HepG2 (cell line): Measurements from ENCODE around the gene PCIF1. TPM values are rescaled to one million over a fixed set of nuclear protein-coding genes. Genes with fewer than 3 reads are reported as not detected.

Experiments used
- CREBL2 ChIP-seq: sonication (generic); formaldehyde crosslinking; IDR thresholded peaks from 2 replicates; pipeline ENCODE4 v1.8.1; 2023; ENCODE audit warnings: missing genetic modification reagents, mild to moderate bottlenecking, borderline replicate concordance
- ERF ChIP-seq: IDR thresholded peaks from 2 replicates; pipeline ENCODE4 v1.6.1; 2018; ENCODE audit warnings: missing biosample characterization, missing genetic modification reagents
- HNF1B ChIP-seq: sonication (generic); formaldehyde crosslinking; IDR thresholded peaks from 2 replicates; pipeline ENCODE4 v1.5.1; 2020; ENCODE audit warnings: mild to moderate bottlenecking, moderate library complexity, missing genetic modification reagents
- MBNL3 ChIP-seq: fragments of 250-450 bp; sonication (Bioruptor Pico); conservative IDR thresholded peaks from 2 replicates; pipeline ENCODE4 v1.8.0; 2022; ENCODE audit warnings: mild to moderate bottlenecking, inconsistent platforms
- PATZ1 ChIP-seq: sonication (generic); formaldehyde crosslinking; IDR thresholded peaks from 2 replicates; pipeline ENCODE4 v1.4.0; 2020; ENCODE audit warnings: missing genetic modification reagents
- POGK ChIP-seq: sonication (generic); formaldehyde crosslinking; conservative IDR thresholded peaks from 2 replicates; pipeline ENCODE4 v1.8.0; 2022; ENCODE audit warnings: mild to moderate bottlenecking, moderate library complexity, missing genetic modification reagents
- SMC3 ChIP-seq: IDR thresholded peaks from 2 replicates; pipeline ENCODE4 v1.6.1; 2011; ENCODE audit warnings: low read length, improper control_type of control experiment
- THAP11 ChIP-seq: IDR thresholded peaks from 2 replicates; pipeline ENCODE4 v1.6.1; 2016; ENCODE audit warnings: missing biosample characterization, missing genetic modification reagents
- ZBTB40 ChIP-seq, 2 experiments: fragments of 450-650 bp in 1 of 2; sonication (generic) in 1 of 2; formaldehyde crosslinking in 1 of 2; IDR thresholded peaks; 2 replicates each; pipeline versions ENCODE4 v1.6.1 to v1.8.0; 2016 to 2022; ENCODE audit warnings: antibody characterized with exemption in 1 of 2, mild to moderate bottlenecking in 1 of 2, missing genetic modification reagents in 1 of 2
- ZBTB7A ChIP-seq: sonication (generic); formaldehyde crosslinking; IDR thresholded peaks from 2 replicates; pipeline ENCODE4 v1.8.0; 2022; ENCODE audit warnings: mild to moderate bottlenecking, missing genetic modification reagents
- ZNF143 ChIP-seq: sonication (generic); formaldehyde crosslinking; IDR thresholded peaks from 2 replicates; pipeline ENCODE4 v1.4.0; 2020; ENCODE audit warnings: missing genetic modification reagents
- ZNF251 ChIP-seq: sonication (generic); formaldehyde crosslinking; IDR thresholded peaks from 2 replicates; pipeline ENCODE4 v1.9.0; 2021; ENCODE audit warnings: mild to moderate bottlenecking, missing genetic modification reagents
- ZNF292 ChIP-seq: sonication (generic); formaldehyde crosslinking; IDR thresholded peaks from 2 replicates; pipeline ENCODE4 v1.8.1; 2022; ENCODE audit warnings: mild to moderate bottlenecking, low read depth, missing genetic modification reagents, borderline replicate concordance
- ZNF605 ChIP-seq: sonication (generic); formaldehyde crosslinking; IDR thresholded peaks from 2 replicates; pipeline ENCODE4 v1.8.0; 2022; ENCODE audit warnings: mild to moderate bottlenecking, missing genetic modification reagents
- ZNF709 ChIP-seq: sonication (generic); formaldehyde crosslinking; IDR thresholded peaks from 2 replicates; pipeline ENCODE4 v1.5.0; 2020; ENCODE audit warnings: mild to moderate bottlenecking, missing genetic modification reagents
- polyA plus RNA-seq, 8 experiments: library from polyadenylated mRNA; depleted of rRNA in 3 of 8; stranded (reverse) in 7 of 8; unstranded in 1 of 8; fragments of >200 nt; fragmentation: Illumina TruSeq in 4 of 8; extraction: Trizol in 4 of 8; gene quantifications; 2 replicates each; pipeline versions ENCODE4 v1.2.1 to v1.2.3, GENCODE V29; 2011 to 2016; ENCODE audit warnings: low read depth in 4 of 8, missing spikeins in 1 of 8, mixed read lengths in 1 of 8; ENCODE audit not compliant: insufficient read depth in 1 of 8
- total RNA-seq, 5 experiments: library from RNA; depleted of rRNA; stranded (reverse); fragments of >200 nt; fragmentation: Illumina TruSeq; extraction: Trizol; gene quantifications; 2 replicates each; pipeline ENCODE4 v1.2.3, GENCODE V29; 2016; ENCODE audit warnings: low read depth in 1 of 5

The PCIF1 gene
- total and polyA plus RNA-seq, 2 of the 13 experiments (the other 11 are each of a cell fraction or from before 2014, with no cell fraction given), result 20.9 to 24.4 TPM

GRCh38 chr20:45909336-45909808 is 25.1 kb upstream of the PCIF1 start (continued):
- TF ChIP-seq CREBL2 (no peak), ZNF709 (CRISPR knock-in tag) (peak; percentile 15; the same call in 1 of the 2 replicates), ZNF292 (CRISPR knock-in tag) (peak; percentile 59), ZNF143 (CRISPR knock-in tag) (no peak; the same call in 1 of the 2 replicates), ZNF251 (CRISPR knock-in tag) (no peak), ERF (CRISPR knock-in tag) (peak; percentile 71), SMC3 (no peak), ZBTB40 (IDR thresholded peaks at IDR 0.05) (no peak), ZBTB40 (CRISPR knock-in tag; IDR thresholded peaks at IDR 0.05) (peak; percentile 35; the same call in 1 of the 2 replicates), MBNL3 (no peak), ZNF605 (CRISPR knock-in tag) (peak; percentile 13; the same call in 1 of the 2 replicates), ZBTB7A (CRISPR knock-in tag) (peak; percentile 41; the same call in 1 of the 2 replicates), THAP11 (peak; percentile 48; the same call in 1 of the 2 replicates), POGK (CRISPR knock-in tag) (no peak), HNF1B (peak; percentile 78), PATZ1 (peak; percentile 73)
